GM21619 (cell line): ENCODE measurements around the gene EMILIN1.
"Not testable (repeated sequence)": the region's sequence is repeated elsewhere in the genome, so short reads cannot be mapped to it uniquely, and the experiment has no call there.

Experiments used
- ATAC-seq: cut with Tn5 transposase; IDR thresholded peaks from one replicate; pipeline ENCODE4 v1.9.1; 2021; ENCODE audit not compliant: unreplicated experiment

EMILIN1 gene

DNA sequence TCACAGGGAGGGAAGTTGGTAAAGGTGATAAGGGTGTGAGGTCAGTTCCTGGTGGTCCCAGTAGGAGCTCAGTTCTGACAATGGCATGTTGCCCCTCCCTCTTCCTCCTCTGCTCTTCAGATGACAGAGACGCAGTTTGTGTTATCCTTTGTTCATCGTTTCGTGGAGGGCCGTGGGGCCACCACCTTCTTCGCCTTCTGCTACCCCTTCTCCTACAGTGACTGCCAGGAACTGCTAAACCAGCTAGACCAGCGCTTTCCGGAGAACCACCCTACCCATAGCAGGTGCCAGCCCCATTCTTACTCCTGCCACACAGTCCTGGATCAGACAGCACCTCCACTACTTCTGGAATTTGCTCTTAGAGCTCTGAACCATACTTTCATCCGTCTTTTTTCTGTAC lies 24.6 kb upstream of the EMILIN1 start:
- ATAC-seq = no peak

DNA sequence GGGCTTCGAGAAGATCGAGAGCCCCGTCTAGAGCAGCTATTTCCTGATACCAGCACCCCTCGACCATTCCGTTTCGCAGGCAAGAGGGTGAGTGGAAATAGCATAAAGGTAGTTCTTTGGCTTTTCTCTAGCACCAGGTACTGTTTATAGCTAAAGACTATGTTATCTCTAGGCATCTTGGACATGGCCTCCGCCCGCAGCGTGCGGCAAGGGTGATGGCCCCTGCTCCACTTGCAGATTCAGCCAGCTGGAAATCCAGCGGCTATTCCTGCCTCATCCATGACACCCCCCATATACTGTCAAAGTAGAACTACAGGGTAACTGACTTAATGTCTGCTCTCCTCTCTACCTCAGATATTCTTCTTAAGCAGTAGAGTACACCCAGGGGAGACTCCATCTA lies 23.7 kb upstream of the EMILIN1 start:
- no peak for ATAC-seq

GRCh38 chr2:27057184-27057583 lies 21.2 kb upstream of the EMILIN1 start:
- ATAC-seq = no peak

DNA sequence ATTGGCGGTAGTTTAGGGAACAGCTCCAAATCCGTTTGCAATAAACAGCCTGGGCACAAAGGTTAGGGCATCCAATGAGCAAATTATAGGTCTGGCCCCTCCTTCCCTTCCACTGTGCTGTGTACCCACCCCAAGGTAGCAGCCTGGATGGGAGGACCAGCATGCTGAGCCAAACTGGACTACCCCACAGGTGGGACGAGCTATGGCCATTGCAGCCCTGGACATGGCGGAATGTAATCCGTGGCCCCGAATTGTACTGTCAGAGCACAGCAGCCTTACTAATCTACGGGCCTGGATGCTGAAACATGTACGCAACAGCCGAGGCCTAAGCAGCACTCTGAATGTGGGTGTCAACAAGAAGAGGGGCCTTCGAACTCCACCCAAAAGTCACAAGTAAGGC lies 20.2 kb upstream of the EMILIN1 start:
- no peak for ATAC-seq

- ATAC-seq = no peak
Measured at GRCh38 chr2:27059141-27059820, 19.1 kb upstream of the EMILIN1 start.

DNA sequence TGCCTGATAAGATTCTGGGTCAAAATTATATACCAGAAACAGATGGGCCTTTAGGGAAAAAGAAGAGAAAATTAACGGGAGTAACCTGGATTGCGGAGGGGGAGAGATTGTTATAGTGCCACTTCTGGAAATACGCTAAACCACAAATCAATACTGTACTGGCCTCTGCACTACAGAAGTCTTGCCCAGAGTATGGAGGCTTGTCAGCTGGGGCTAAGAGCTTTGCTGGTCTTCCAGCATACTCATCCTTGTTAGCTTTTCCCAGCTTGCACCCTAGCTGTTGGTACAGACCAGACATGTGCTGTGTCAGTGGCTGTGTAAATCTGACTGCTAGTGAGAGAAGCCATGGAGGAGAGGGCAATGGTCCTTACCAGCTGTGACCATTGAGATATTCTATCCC lies 18.1 kb upstream of the EMILIN1 start:
- no peak for ATAC-seq

DNA sequence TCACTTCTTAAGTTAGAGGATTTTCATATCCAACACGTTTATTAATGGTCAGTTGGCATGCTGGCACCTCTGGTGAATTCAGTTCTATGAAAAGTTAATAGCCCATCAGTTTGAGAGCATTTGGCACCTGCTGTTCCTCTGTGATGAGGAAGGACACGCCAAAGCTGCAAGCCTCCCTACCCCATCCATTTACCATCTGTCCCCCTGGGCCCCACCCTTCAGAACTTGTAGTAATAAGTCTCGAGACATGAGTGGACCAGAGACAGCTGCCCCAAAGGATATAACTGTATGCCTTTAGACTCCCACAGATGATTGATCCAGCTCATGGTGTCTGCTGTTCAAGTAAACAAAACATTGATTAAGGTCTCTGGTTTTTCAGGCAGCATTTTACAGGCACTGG lies 13.3 kb upstream of the EMILIN1 start:
- ATAC-seq = no peak

DNA sequence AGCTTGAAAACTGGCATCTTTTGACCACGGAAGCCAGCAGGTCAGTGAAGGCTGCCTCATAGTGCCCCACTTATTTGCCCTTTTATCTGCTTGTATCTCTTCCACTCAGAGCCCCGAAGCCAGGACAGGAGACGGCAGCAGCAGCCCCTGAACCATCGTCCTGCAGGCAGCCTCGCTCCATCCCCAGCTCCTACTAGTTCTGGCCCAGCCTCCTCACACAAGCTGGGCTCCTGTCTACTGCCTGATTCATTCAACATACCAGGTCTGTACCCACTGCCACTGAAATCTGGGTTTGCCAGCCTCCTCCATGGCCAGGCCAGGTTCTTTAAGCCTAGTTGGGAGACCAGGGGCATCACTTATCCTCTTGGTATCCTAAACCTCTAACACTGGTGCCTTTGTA lies 11.0 kb upstream of the EMILIN1 start:
- ATAC-seq = no peak

GRCh38 chr2:27069436-27069835 lies 9.0 kb upstream of the EMILIN1 start:
- ATAC-seq = no peak

- no peak for ATAC-seq
Measured at GRCh38 chr2:27069961-27070618, 8.3 kb upstream of the EMILIN1 start.

- no peak for ATAC-seq
Measured at GRCh38 chr2:27070653-27071276, 7.7 kb upstream of the EMILIN1 start.

DNA sequence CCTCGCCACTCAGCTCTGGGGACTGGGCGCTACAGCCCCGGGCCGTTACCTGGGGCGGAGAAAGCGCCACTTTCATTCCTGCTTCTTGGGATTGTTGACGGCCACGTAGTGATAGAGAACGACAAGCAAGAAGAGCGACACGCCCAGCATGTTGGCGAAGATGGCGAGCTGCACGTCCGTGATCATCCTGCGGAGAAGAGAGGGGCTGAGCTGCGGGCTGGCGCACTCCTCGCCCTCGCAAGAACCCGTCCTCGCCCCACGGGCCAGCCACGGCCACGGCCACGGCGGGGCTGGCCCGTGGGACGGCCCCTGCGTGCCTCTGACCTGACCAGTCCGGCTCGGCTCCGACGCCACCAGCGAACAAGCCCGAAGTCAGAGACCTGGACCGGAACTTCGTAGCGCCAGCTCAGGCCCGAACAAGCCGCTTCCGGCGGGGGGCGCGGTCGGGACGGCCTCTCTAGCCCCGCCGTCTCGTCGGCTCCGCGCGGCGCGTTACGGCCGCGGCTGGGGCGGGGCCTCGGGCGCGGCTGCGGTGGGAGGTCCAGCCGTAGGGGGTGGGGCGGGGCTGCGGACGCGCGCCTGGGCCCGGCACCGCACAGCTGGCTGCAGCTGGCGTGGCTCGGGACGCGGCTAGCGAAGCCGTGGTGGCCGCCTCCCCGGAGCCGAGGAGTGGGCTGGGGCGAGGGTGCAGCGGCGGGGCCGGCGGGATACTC lies 7.0 kb upstream of the EMILIN1 start, which contains the start of gene OST4:
Gene OST4 (minus strand): TSS at position 378 of the 713 bp plus-strand sequence.
- ATAC-seq = peak; percentile 81

- no peak for ATAC-seq
Measured at GRCh38 chr2:27071990-27072830, 6.2 kb upstream of the EMILIN1 start.

GRCh38 chr2:27072920-27073319 lies 5.5 kb upstream of the EMILIN1 start:
- no peak for ATAC-seq

- no peak for ATAC-seq
Measured at GRCh38 chr2:27073782-27074181, 4.6 kb upstream of the EMILIN1 start.

DNA sequence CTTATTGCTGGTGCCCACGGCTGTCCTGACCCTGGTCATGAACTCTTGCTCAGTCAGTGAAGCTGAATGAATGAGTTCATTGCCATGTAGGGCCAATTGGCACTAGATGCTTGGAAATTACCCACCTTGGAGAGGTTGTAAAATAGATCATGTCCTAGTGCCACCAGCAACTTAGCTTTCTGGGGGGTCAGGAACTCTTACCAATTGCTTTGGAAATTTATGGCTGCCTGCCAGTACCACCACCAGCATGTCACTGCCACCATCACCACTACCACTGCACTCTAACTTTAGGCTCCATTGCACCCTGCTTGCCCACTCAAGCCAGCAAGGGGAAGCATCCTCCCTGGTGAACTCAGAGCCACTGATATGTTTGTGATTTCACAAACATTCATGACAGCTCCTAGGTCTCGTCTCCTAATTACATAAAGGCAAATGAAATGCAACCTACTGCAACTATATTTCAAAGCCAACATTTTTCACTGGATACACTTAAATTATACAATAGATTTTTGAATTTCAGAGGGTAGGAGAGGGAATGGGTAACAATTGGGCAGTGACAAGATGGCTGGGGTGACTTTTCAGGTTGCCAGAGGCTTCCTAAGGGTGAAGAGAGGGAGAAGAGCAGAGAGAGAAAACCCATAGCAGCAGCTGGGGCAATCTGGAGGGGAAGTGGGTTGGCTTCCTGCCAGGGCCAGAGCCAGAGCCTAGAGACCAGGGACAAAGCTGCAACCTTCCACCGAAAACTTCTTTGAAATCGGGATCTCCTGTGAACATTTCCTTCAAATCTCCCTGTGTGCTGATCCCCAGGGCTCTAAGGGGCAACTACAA lies 3.5 kb upstream of the EMILIN1 start:
- ATAC-seq = no peak

GRCh38 chr2:27075566-27075871 lies 2.9 kb upstream of the EMILIN1 start:
- not testable (repeated sequence) for ATAC-seq

DNA sequence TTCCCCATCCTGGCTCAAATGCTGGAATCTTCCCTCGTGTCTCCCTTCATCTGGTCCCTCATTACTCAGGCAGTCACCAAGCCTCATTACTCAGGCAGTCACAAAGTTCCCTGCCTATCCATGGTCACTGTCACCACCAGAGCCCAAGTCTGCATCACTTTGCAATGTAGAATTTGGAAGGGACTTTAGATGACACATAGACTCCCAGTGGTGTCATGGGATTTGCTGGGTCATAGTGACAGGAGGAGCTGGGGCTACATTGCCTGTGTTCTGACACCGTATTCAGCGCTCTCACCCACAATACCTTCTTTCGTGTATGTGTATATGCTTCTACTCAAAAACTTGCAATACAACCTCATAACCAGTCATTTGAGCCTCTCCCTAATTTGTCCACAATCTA lies 2.1 kb upstream of the EMILIN1 start:
- no peak for ATAC-seq

GRCh38 chr2:27077231-27077630 lies 1.2 kb upstream of the EMILIN1 start:
- ATAC-seq = no peak
